ENCODE results near the gene EMILIN3.

Gene EMILIN3

DNA sequence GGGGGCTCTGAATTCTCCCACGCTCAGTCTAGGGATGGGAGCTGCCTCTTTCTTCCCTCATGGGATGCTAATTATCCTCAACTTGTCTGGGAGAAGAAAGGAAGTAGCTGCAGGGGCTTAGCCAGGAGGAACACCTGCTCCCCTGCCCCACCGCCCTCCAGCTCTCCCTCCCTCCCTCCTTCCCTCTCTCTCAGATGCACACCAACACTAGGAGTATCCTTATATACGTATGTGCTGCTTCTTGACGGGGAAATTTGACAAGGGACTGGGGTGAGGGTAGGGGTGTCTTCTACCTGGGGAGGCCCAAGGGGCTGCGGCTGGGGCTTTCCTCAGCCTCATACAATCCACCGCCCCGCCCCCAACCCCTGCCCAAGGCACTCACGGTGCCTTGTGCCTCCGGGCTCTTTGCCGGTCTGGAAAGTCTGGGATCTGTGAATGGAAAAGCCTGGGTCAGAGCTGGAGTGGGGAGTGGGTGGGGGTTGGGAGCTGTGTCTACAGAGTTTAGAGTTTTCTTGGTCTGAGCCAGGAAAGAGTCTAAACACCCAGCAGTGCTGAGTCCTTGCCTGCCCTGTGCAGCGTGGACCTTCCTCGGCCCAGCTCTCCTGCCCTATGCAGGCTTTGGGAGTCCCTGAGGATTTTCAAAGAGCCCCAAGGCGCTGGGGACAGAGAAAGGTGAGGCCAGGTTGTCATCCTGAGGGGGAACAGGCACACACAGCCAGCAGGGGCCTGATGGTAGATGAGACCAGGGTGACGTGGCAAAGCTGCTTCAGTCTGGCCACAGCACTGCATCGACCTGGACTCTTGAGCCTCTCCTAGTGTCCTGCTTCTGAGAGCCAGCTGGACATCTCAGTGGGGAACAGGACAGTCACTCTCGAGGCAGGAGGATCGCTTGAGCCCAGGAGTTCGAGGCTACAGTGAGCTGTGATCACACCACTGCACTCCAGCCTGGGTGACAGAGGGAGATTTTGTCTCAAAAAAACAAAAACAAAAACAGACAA lies 29.3 kb upstream of the EMILIN3 start:
- no peak for TF ChIP-seq CTCF (IDR thresholded peaks at IDR 0.05; ENCODE audit: low read depth, low read length, missing control alignments)
- no peak overlapping the region for H3K4me3 ChIP-seq (replicated peaks; ENCODE audit: low read depth, low read length)
- no peak for DNase-seq (ENCODE audit: extremely low read depth, low read depth)

DNA sequence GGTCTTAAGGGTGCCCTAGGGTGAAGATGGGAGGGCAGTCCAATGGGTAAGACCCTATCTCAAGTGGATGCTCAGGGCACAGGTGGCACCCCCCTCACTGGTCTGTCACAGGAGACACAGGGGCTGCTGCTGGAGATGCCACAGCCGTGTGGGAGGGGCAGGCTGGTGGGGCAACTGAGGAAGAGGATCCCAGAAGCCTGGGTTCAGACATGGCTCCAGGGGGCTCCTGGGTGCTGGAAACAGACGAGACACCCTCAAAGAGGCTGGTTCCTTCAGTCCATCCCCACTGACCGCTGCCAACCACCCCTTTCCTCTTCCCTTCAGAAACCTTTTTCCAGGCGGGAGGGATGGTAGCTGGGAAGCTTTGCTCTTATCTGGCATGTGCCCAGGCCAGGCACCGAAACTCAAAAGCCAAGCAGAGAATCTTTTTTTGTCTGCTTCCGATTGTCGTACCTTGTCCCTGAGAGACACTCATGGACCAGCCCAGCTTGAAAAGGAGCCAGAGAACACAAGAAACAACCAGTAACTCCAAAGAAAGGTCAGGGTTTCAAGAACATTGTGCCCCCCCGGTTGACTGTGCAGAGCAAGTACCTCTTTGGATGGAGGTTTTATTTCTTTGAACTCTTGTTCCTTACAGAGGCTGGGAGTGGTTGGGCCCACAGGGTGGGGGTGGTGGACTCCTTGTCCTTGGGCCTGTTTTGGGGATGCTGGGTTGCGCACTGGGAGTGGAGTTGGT lies 28.5 kb upstream of the EMILIN3 start:
- no peak for DNase-seq (ENCODE audit: extremely low read depth, low read depth)
- TF ChIP-seq CTCF (IDR thresholded peaks at IDR 0.05; ENCODE audit: low read depth, low read length, missing control alignments): no peak
- no peak overlapping the region for H3K4me3 ChIP-seq (replicated peaks; ENCODE audit: low read depth, low read length)

DNA sequence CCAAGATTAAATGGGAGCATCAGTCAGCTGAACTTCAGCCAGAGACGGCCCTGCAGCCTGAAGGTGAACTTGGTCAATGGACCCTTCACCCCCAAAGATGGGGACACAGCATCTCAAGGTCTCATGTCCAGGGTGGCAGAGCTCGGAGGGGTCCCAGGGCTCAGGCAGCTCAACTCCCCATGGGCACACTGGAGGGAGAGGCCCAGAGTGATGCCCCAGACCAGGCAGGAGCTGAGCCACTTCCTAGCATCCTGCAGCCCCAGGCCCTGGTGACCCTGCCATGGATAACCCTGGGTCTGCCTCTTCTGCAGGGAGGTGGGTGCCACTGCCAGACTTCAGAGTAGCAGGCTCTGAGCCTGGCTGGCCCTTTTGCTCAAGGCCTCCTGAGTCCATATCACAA lies 27.5 kb upstream of the EMILIN3 start:
- no peak for TF ChIP-seq CTCF (IDR thresholded peaks at IDR 0.05; ENCODE audit: low read depth, low read length, missing control alignments)
- DNase-seq (ENCODE audit: extremely low read depth, low read depth): no peak

DNA sequence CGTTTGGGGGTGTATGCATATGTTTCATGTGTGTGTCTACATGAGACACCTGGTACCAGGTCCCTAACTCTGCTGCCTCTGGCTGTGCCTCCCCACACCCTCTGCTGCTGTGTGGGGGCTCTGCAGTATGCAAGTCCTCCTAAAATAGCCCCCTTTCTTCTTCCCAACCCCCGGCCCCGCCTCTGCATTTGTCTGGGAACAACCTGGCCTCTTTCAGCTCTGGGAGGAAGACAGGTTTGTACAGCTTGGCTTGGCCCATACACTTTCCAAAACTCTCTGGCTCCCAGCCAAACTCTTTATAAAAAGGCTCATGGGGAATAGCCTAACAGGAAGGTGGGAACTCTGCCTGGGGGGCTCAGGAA lies 27.1 kb upstream of the EMILIN3 start:
- no peak for DNase-seq (ENCODE audit: extremely low read depth, low read depth)
- TF ChIP-seq CTCF (IDR thresholded peaks at IDR 0.05; ENCODE audit: low read depth, low read length, missing control alignments): no peak
- H3K4me3 ChIP-seq (replicated peaks; ENCODE audit: low read depth, low read length): no peak overlapping the region

More for the DNA sequence above, 27.5 kb upstream of the EMILIN3 start:
- H3K4me3 ChIP-seq (replicated peaks; ENCODE audit: low read depth, low read length): no peak overlapping the region

- DNase-seq (ENCODE audit: extremely low read depth, low read depth): no peak
- TF ChIP-seq CTCF (IDR thresholded peaks at IDR 0.05; ENCODE audit: low read depth, low read length, missing control alignments): no peak
- no peak overlapping the region for H3K4me3 ChIP-seq (replicated peaks; ENCODE audit: low read depth, low read length)
These were observed 26.5 kb upstream of the EMILIN3 start for GRCh38 chr20:41392871-41393704.

DNA sequence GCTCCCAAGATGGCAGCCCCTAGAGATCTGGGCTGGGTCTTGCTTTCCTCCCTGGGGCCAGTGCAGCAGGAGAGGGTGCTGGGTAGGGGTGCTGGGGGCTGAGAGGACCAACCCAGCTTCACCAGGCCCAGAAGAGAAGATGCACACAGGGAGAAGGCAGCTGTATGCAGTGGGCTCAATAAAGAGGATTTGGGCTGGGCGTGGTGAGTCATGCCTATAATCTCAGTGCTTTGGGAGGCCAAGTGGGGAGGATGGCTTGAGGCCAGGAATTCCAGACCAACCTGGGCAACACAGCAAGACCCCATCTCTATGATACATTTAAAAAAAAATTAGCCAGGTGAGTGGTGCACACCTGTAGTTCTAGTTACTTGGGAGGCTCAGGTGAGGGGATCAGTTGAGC lies 25.7 kb upstream of the EMILIN3 start:
- no peak for DNase-seq (ENCODE audit: extremely low read depth, low read depth)
- H3K4me3 ChIP-seq (replicated peaks; ENCODE audit: low read depth, low read length): no peak overlapping the region
- no peak for TF ChIP-seq CTCF (IDR thresholded peaks at IDR 0.05; ENCODE audit: low read depth, low read length, missing control alignments)

All from HFF-Myc (cell line).